Ammon's horn (tissue), 1 donor: ENCODE data around the gene CAPS.

Experiments used
- DNase-seq: peaks from one replicate; pipeline ENCODE4 v3.0.0-alpha.2; 2016; ENCODE audit warnings: low spot score

CAPS gene

GRCh38 chr19:5934774-5935472, 20.9 kb downstream of the CAPS start:
- no peak for DNase-seq

GRCh38 chr19:5935473-5936291, 21.6 kb downstream of the CAPS start:
- DNase-seq: no peak

- DNase-seq: no peak
These were observed 22.2 kb downstream of the CAPS start for GRCh38 chr19:5936292-5936592.

- DNase-seq: no peak
These were observed 23.5 kb downstream of the CAPS start for GRCh38 chr19:5937550-5937949.

- no peak for DNase-seq
These were observed 26.5 kb downstream of the CAPS start for GRCh38 chr19:5940260-5941208.

GRCh38 chr19:5941673-5942072, 27.6 kb downstream of the CAPS start:
- no peak for DNase-seq

- DNase-seq: no peak
These were observed 29.0 kb downstream of the CAPS start for GRCh38 chr19:5943045-5943444.

- DNase-seq: no peak
These were observed 29.6 kb downstream of the CAPS start for GRCh38 chr19:5943623-5944022.

- DNase-seq: peak; percentile 94
These were observed 33.4 kb downstream of the CAPS start for GRCh38 chr19:5947435-5947834.

- peak; percentile 53 for DNase-seq
These were observed 34.9 kb downstream of the CAPS start for GRCh38 chr19:5948752-5949564.

- DNase-seq: no peak
These were observed 35.8 kb downstream of the CAPS start for GRCh38 chr19:5949792-5950305.

GRCh38 chr19:5950741-5951140, 36.7 kb downstream of the CAPS start:
- no peak for DNase-seq

- DNase-seq: peak; percentile 71
These were observed 37.3 kb downstream of the CAPS start for GRCh38 chr19:5951338-5951861.

GRCh38 chr19:5952193-5953029, 38.4 kb downstream of the CAPS start:
- DNase-seq: no peak

GRCh38 chr19:5953030-5953589, 39.1 kb downstream of the CAPS start:
- DNase-seq: no peak

GRCh38 chr19:5953680-5954213, 39.7 kb downstream of the CAPS start:
- DNase-seq: no peak

GRCh38 chr19:5954293-5954692, 40.2 kb downstream of the CAPS start:
- DNase-seq: no peak

- DNase-seq: no peak
These were observed 41.5 kb downstream of the CAPS start for GRCh38 chr19:5955636-5955935.

GRCh38 chr19:5956323-5956722, 42.3 kb downstream of the CAPS start:
- DNase-seq: no peak

- DNase-seq: no peak
These were observed 42.7 kb downstream of the CAPS start for GRCh38 chr19:5956728-5957127.
